Kidney tubule cell (primary cell): ENCODE results near the gene SLC35E1.
"Not testable (repeated sequence)": the region's sequence is repeated elsewhere in the genome, so short reads cannot be mapped to it uniquely, and the experiment has no call there.

Experiments
- DNase-seq: peaks from one replicate; pipeline ENCODE4 v3.0.0-alpha.2; 2018; ENCODE audit warnings: low spot score

Gene SLC35E1

DNA sequence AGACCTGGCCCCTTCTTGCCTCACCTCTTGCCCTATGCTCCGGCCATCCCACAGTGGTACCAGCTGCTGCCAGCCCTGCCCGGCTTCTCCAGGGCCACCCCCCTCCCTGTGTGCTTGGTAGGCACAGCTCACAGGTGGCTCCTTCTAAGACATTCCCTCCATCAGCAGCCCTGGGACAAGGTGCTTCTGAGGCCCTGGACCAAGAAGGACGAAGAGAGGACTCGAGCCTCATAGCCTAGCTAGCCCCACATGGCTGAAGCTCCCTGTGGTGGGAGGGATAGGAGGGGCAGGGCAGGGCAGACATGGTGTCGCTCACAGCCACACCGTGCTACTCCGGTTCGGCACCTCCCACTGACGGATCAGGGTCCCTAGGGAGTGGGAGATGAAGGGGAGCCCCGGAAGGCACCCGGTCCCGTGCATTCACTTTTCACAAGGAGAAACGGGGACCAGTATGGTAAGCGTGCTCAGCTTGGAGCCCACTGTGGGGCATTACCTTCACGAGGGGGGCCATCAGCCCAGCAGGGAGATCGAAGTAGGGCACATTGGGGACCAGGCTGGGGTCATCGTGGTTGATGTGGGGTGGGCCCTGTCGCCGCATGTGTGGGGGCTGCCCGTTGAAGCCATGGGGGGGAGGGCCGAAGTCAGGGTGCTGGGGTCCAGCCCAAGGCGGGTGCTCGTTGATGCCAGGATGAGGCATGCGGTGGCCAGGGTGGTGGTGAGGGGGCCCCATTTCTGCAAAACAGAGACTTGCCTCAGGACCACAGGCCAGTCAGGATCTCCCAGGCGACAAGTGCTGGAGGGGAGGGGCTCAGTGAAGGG lies 49.4 kb downstream of the SLC35E1 start:
- no peak for DNase-seq

DNA sequence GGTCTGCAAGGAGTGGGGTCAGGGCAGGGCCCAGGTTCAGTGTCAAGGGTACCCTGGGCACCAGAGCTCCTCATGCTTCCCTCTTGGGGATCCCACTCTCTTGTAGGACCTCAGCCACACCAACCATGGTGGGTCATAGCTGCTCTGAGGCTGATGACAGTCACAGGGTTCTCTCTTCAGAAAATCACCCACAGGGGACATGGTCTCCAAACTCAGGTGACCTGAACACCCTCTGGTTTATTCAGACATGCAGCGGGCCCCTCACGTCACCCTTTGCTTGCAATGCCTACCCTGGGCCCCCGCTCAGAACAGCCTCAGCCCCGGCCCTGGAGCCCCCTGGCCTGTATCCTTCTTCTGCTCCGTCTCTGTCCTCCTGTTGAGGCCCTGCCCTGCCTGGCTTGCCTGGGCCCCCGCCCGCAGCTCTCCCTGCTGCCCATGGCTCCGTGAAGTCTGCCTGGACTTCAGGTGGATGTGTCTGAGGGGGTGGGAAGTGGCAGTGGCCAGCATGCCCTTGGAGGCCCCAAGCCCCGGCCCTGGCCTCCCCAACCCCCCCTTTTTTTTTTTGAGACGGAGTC lies 50.4 kb downstream of the SLC35E1 start:
- DNase-seq, result no peak

DNA sequence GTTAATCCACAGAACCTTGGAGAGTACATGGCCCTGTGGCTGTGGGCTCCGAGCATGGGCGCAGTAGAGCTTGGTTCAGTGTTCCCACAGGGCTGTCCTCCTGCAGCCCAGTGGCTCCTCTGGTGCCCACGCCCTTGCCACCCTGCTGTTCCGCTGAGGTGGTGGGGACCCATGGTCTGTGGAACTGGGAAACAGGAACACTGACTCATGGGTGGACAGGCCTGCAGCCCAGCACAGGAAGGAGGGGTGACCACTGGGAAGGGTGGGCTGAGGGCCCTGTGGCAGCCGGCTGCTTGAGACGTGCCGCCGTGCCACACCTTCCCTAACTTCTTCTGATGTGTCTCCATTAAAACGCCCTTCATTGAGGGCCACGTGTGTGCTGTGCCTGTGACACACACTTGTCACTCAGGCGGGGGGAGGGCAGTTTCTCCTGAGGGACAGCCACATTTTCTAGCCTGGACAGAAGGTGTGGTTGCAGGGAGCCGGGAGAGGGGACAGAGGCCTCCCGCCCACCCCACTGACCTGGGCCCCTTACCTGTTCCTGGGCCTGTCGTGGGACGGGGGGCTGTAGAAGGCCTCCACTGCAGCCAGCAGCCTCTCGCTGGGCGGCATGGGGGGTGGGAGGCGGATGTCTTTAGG lies 51.1 kb downstream of the SLC35E1 start:
- no peak for DNase-seq

DNA sequence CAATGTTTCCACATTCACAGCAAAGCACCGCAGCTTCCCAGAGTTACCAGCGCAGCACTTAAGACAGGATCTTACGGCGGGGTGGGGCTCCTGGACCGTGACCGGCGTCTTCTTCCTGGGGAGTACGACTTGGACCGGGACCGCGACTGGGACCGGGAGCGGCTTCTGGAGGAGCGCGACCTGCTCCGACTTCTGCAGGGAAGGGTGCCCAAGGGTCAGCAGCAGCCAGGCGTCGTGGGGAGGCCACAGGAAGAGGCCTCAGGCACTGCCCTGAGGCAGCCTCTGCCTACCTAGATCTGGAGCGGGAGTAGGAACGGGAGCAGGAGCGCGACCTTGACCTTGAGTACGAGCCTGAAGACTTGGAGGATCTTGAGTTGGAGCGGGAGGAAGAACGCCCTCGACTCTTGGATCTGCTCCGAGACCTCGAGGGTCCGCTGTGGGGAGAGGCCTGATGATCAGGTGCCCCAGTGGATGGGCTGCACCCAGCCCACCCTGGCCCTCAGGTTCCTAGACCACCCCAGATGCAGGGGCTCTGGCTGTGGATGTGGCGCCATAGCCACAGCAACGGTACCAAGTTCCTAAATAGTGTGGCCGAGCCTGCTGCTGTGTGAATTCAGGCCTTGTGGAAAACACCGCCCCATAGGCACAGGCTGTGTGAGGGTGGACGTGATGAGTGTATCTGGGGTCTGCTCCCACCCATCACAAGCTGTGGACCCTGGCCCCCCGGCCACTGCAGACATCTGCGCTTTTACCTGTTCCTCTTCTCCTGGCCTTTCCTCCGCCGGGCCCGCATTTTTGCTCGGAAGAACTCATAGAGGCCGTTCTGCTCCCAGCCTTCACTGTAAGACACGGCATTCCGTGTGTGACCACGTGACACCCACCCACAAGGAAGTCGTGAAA lies 51.9 kb downstream of the SLC35E1 start:
- no peak for DNase-seq

DNA sequence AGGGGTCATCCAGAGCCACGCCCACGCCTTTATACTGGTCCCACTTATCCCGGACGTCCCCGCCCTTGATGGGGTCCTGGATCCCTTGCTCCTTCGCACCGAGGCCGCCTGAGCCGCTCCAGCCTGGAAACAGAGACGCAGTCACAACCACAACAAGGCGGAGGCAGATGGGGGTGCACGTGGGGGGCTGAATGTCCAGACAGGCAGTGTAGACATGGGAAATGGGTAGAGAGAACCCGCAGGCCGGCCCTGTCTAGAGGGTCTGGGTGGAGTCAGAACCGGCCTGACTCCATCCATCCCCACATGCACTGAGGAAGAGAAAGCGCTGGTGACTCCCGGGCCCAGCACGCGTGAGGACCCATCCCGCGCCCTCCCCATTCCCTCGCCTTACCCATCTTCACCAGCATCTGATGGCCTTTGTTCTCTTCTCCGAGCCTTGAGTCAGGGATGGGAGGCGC lies 53.0 kb downstream of the SLC35E1 start:
- no peak for DNase-seq

DNA sequence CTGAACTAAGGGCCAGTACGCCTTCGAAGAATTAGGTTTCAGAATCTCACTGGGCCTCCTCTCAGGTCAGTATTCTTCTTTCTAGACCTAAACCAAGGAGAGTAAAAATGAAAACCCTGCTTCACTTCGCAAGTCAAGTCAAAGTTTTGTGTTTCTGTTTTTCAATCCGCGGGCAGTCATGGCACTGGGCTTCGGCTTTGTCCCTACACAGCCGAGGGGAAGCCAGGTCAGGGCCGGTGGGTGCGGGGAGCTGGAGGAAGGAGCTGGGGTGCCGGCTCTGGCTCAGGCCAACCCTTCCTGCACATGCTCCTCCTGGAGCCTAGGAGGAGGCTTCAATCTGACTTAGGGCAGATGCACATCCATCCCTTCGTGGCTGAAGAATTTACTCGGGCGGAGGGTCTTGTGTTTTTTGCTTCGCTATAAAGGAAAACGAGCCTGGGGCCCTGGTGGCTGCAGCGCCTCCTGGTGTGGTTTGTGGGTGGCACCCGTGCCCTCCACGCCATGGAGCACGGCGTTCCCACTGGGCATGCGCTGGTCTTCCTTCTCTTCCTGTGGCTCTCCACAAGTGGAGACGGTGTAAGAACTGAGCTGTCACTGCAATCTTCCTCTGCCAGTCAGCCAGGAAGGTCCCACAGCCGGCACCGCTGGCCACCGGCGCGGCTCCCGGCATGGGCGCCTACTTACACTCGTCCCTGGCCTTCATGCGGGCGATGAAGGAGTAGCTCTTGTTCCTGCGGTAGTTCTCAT lies 53.6 kb downstream of the SLC35E1 start:
- DNase-seq, result no peak

DNA sequence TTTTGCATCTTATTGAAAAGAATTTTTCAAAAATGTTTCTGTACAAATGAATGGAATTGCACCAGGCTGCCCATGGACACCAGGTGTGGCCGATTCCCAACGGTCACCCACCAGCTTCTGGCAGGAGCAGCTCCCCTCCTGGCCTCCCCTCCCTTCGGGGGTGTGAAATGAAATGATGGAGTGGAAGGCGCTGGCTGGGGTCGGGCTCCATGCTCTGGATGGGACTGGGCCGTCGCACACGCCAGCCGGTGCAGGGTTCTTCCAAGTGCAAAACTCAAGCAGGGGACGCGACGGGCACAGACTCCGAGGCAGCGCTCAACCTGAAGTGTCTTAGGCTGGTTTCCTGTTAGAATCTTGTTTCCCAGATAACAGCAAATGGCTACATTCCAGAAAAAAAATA lies 54.2 kb downstream of the SLC35E1 start:
- DNase-seq, result no peak

DNA sequence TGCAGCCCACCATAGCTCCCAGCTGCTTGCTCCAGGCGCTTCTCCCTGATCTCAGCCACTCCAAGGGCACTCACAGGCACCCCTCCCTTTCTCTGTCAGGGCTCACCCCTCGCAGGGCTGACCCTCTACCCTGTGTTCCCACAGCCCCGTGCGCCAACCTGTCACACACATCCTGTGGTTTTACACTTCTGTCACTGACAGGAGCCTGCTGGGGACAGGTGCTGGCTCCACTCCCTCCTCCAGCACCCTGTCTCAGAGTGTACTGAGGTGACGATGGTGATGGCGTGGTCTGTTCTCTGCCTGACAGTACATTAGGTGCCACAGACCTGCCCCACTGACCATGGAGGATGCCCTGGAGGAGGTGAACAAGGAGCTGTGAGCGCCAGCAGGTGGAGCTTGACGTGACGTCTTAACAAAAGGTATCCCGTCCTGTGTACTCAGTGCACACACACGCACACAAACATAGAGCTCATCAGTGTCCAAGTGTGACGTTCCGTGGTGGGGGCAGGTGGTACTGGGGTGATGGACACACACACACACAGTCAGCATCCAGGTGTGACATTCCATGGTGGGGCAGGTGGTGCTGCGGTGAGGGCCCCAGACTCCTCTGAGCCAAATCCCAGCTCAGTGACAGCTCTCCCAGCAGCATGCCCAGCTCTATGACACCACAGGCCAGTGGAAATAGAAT lies 55.1 kb downstream of the SLC35E1 start:
- no peak for DNase-seq

DNA sequence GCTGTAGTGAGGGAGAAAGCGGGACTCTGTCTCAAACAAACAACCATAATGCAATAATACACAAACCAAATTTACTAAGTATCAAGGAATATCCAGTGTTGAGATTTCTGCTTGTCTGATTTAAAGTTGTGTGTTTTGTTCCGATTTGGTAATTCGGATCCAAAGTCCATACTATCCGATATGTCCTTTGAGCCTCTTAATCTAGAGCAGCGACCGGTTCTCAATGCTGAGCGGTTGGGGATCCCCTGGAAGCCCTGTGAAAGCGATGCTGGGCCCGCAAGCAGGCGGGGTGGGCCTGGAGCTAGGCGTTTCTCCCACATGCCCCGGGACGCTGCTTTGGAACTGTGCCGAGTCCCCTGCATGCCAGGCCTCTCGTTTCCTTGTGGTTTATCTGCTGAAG lies 55.8 kb downstream of the SLC35E1 start:
- no peak for DNase-seq

DNA sequence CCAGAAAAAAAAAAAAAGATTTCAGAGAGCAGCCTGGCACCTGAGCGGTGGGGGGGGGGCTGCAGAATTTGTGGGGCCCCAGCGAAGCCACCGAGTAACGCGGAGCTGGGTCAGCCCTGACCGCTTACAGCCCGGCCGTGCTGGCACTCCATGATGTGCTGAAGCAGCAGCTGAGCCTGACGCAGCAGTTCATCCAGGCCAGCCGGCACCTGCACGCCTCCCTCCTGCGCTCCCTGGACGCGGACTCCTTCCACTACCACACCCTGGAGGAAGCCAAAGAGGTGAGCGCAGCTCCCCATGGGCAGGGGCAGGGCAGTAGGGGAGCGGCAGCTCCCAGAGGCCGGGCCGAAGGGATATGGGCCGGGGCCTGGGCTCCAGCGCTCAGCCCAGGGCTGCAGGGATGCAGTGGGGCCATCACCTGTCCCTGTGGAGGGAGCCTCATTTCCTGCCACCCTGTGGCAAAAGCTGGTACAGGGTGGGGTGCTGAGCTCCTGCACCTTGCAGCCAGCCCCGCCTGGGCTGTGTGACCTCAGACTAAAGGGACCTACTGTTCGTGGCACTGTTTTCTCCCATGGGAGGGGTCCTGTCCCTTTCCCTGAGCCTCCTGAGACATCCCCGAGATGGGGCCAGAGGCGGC lies 57.7 kb downstream of the SLC35E1 start:
- DNase-seq, result no peak

DNA sequence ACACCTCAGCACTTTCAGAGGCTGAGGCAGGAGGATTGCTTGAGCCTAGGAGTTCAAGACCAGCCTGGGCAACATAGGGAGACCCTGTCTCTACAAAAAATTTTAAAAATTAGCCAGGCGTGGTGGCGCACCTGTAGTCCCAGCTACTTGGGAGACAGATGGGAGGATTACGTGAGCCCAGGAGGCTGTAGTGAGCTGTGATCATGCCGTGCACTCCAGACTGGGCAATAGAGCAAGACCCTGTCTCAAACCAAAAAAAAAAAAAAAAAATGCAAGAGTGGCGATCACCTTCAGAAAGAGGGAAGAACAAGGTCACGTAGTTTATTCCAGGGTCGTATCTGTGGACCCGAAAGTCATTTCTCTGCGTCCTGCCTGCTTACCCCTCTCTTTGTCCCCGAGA lies 59.6 kb downstream of the SLC35E1 start:
- DNase-seq, result not testable (repeated sequence)

DNA sequence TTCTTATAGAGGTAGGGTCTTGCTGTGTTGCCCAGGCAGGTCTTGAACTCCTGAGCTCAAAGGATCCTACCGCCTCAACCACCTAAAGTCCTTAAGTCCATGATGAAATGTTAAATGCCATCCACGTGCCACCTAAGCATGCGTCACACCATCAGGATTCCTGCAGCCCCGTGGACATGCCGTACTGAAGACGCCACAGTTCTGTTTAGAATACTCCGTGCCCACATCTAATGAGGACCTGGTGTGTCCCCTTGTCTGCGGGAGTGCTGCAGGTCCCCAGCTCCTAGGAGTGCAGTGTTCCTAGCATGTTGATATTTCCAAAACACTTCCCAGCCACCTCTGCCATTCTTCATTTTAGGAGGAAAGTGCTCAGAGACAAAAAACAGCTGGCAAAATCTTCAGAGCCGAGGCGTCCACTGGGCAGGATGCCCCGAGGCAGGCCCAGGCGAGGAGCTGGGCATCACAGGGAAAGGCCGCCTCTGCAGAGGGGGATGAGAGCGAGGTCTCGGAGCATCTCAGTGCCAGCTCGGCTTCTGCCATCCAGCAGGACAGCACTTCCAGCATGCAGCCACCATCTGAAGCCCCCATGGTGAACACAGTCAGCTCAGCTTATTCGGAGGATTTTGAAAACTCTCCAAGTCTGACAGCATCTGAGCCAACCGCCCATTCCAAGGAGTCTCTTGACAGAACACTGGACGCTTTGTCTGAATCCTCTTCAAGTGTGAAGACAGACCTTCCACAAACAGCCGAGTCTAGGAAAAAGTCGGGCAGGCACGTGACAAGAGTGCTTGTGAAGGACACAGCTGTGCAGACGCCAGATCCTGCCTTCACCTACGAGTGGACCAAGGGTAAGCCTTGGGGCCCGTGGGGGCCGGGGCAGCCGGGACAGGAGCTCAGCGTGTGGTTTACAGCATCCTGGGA lies 62.8 kb downstream of the SLC35E1 start:
- DNase-seq, result no peak

DNA sequence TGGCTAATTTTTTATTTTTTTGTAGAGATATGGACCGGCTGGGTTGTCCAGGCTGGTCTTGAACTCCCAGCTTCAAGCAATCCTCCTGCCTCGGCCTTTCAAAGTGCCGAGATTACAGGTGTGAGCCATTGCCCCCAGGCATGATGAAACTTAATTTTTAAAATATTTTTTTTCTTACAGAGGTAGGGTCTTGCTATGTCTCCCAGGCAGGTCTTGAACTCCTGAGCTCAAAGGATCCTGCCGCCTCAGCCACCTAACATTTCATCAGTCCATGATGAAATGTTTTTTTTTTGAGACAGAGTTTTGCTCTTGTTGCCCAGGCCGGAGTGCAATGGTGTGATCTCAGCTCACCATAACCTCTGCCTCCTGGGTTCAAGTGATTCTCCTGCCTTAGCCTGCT lies 63.7 kb downstream of the SLC35E1 start:
- no peak for DNase-seq

DNA sequence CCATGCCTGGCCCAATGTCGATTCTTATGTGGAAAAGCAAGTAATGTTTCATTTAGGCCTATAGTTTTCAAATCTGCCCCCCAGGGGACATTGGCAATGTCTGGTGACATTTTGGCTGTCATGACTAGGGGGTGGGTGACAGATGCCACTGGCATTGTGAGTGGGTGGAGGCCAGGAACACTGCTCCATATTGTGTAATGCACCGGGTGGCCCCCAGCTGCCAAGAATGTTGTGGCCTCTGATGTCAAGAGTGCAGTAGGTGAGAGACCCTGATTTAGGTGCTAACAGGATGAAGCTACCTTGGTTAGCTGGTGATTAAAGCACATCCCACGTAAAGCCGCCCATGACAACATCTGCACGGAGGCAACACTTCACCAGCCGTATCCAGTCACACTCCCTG lies 65.3 kb downstream of the SLC35E1 start:
- DNase-seq, result no peak

DNA sequence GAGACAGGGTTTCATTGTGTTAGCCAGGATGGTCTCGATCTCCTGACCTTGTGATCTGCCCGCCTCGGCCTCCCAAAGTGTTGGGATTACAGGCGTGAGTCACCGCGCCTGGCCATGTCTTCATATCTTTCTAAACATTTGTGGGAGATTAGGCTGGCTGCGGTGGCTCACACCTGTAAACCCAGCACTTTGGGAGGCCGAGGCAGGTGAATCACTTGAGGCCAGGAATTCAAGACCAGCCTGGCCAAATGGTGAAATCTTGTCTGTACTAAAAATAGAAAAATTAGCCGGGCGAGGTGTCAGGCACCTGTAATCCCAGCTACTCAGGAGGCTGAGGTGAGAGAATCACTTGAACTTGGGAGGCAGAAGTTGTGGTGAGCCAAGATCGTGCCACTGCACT lies 66.1 kb downstream of the SLC35E1 start:
- DNase-seq, result not testable (repeated sequence)

DNA sequence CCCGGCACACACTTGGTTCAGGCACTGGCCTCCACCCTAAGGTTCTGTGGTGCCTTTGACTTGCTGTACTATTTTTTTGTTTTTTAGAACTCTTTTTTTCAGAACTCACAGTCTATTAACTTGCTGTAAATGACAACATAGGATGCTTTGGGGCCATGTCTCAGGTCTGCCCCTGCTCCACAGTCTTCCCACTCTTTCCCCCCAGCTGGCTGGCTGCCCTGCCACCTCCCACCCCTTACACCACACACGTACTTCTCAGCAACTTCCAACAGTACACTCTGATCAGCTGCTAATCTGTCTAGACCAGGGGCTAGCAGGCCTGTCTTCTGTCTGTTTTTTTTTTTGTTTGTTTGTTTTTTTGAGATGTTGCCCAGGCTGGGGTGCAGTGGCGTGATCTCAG lies 67.9 kb downstream of the SLC35E1 start:
- DNase-seq, result no peak
